Spleen (tissue), 11 donors: ENCODE measurements around the gene CCDC92. TPM values are rescaled to one million over a fixed set of nuclear protein-coding genes. Genes with fewer than 3 reads are reported as not detected.

Source experiments
- DNase-seq: peaks from one replicate; pipeline ENCODE4 v3.0.0-alpha.2; 2020
- H3K27ac ChIP-seq, 8 donors: fragments of 200-600 bp; sonication (generic) in 7 of 8; 1 replicate in 4 of 8; 2 replicates in 4 of 8; pipeline versions ENCODE4 v1.5.0 to v1.8.0; 2016 to 2021; ENCODE audit warnings: inconsistent platforms in 4 of 8, mild to moderate bottlenecking in 4 of 8, moderate library complexity in 1 of 8
- H3K27me3 ChIP-seq, 7 donors: fragments of 200-600 bp; sonication (generic) in 6 of 7; replicated peaks in 1 of 7; 1 replicate in 4 of 7; 2 replicates in 3 of 7; pipeline versions ENCODE4 v1.5.0 to v1.8.0; 2016 to 2021; ENCODE audit warnings: inconsistent platforms in 3 of 7, mild to moderate bottlenecking in 1 of 7
- H3K36me3 ChIP-seq, 6 donors: fragments of 200-600 bp; sonication (generic) in 5 of 6; 1 replicate in 4 of 6; 2 replicates in 2 of 6; pipeline versions ENCODE4 v1.5.0 to v1.8.0; 2016 to 2021; ENCODE audit warnings: inconsistent platforms in 2 of 6
- H3K4me1 ChIP-seq, 6 donors: fragments of 200-600 bp; sonication (generic) in 5 of 6; 1 replicate in 3 of 6; 2 replicates in 3 of 6; pipeline versions ENCODE4 v1.5.0 to v1.8.0; 2016 to 2021; ENCODE audit warnings: inconsistent platforms in 3 of 6
- H3K4me3 ChIP-seq, 8 donors: fragments of 200-600 bp; sonication (generic) in 7 of 8; 1 replicate in 4 of 8; 2 replicates in 4 of 8; pipeline versions ENCODE4 v1.5.0 to v1.8.0; 2016 to 2021; ENCODE audit warnings: inconsistent platforms in 4 of 8, mild to moderate bottlenecking in 4 of 8, moderate library complexity in 2 of 8
- H3K9me3 ChIP-seq, 8 donors: fragments of 200-600 bp; sonication (generic) in 7 of 8; 1 replicate in 4 of 8; 2 replicates in 4 of 8; pipeline versions ENCODE4 v1.5.0 to v1.8.0; 2016 to 2021; ENCODE audit warnings: inconsistent platforms in 4 of 8
- CTCF ChIP-seq, 11 experiments: fragments of 200-600 bp in 7 of 11; fragments of 450-650 bp in 4 of 11; sonication (generic) in 4 of 11; IDR thresholded peaks in 8 of 11; conservative IDR thresholded peaks in 3 of 11; 1 replicate in 7 of 11; 2 replicates in 4 of 11; pipeline versions ENCODE4 v1.4.0 to v1.8.0; 2016 to 2021; ENCODE audit warnings: antibody characterized with exemption in 11 of 11, inconsistent platforms in 4 of 11, mild to moderate bottlenecking in 1 of 11
- POLR2A ChIP-seq, 3 donors: fragments of 450-650 bp; IDR thresholded peaks; one replicate each; pipeline ENCODE4 v1.5.1; 2017; ENCODE audit warnings: antibody characterized with exemption in 3 of 3, mild to moderate bottlenecking in 1 of 3
- POLR2AphosphoS5 ChIP-seq, 3 donors: sonication (generic); formaldehyde crosslinking; IDR thresholded peaks; one replicate each; pipeline ENCODE4 v1.5.1; 2017; ENCODE audit warnings: antibody characterized with exemption in 3 of 3
- WGBS, 5 donors: extraction: QIAGEN DNeasy Blood & Tissue Kit in 3 of 5; methylation state at CpG; one replicate each; pipeline versions ENCODE4 v1.1.5 to v1.1.7; 2013 to 2018; 5-methylcytosine and 5-hydroxymethylcytosine counted together
- intact Hi-C: fragments of 100-400 bp; cut with DNase I; formaldehyde crosslinking; loops from one replicate; pipeline ENCODE4 v1.15.0; 2023; ENCODE audit warnings: low total_unique reads
- polyA plus RNA-seq, 3 donors: library from polyadenylated mRNA; stranded (reverse); fragments of 200-250 nt; gene quantifications; one replicate each; pipeline ENCODE4 v1.2.1, GENCODE V29; 2013
- total RNA-seq, 7 donors: library from RNA; depleted of rRNA in 3 of 7; stranded (reverse); fragments of >200 nt in 3 of 7; fragmentation: NEBNext Ultra II Directional in 4 of 7; extraction: Animal tissue kit (Norgen Biotek cat#: 25700) in 4 of 7; gene quantifications; one replicate each; pipeline versions ENCODE4 v1.1.0 to v1.2.1, GENCODE V29; 2016 to 2021
- donor health status: healthy with polysubstance abuse.
- donor health status: DM: no; HTN: no; CAD: no; lungs with moderate emphysema.
- donor health status: DM: no; HTN: no; CAD: no.
- donor health status: Bipolar disorder and iron deficiency.
- donor health status: healthy.
- donor health status: DM: no; HTN: no; CAD: no.
- donor health status: DM: yes; HTN: yes; CAD: no.

CCDC92 gene
- total and polyA plus RNA-seq, 10 donors = 16.0 to 36.7 (median 27.8) TPM

GRCh38 chr12:123962513-123962912, 10.1 kb downstream of the CCDC92 start:
- Histone ChIP-seq H3K9me3 (no peaks in the 10 kb centered on the region), H3K36me3 (peaks cover 0 to 3% (median 0%) of the 10 kb centered on the region in 6 donors), H3K4me3 (no peak overlapping the region), H3K27me3 (no peaks in the 10 kb centered on the region), H3K27ac (no peak overlapping the region), H3K4me1 (no peaks in the 10 kb centered on the region)
- TF ChIP-seq POLR2A (IDR thresholded peaks at IDR 0.05) (no peak), POLR2AphosphoS5 (IDR thresholded peaks at IDR 0.05) (no peak), CTCF (IDR thresholded peaks at IDR 0.05 in 8 of 11, conservative IDR thresholded peaks at IDR 0.05 in 3 of 11) (no peak)
- intact Hi-C loops = no loop called here
- DNase-seq = no peak
- 87 to 93% (median 89%) methylated on average over 5 of the region's 5 CpGs for WGBS, 5 donors

- no peak for TF ChIP-seq POLR2AphosphoS5 (IDR thresholded peaks at IDR 0.05)
- TF ChIP-seq CTCF (IDR thresholded peaks at IDR 0.05 in 8 of 11, conservative IDR thresholded peaks at IDR 0.05 in 3 of 11) = no peak
- no peak for TF ChIP-seq POLR2A (IDR thresholded peaks at IDR 0.05)
- Histone ChIP-seq H3K27me3 (no peaks in the 10 kb centered on the region), H3K27ac (no peak overlapping the region), H3K36me3 (no peaks in the 10 kb centered on the region), H3K9me3 (no peaks in the 10 kb centered on the region), H3K4me3 (no peak overlapping the region), H3K4me1 (no peaks in the 10 kb centered on the region)
- DNase-seq = no peak
- WGBS, 5 donors = 84 to 90% (median 86%) methylated on average over 12 of the region's 12 CpGs
- intact Hi-C loops = no loop called here
Measured at GRCh38 chr12:123961585-123962345, 10.9 kb downstream of the CCDC92 start.

GRCh38 chr12:123960856-123961255, 11.8 kb downstream of the CCDC92 start:
- Histone ChIP-seq H3K4me1 (no peaks in the 10 kb centered on the region), H3K36me3 (no peaks in the 10 kb centered on the region), H3K4me3 (no peak overlapping the region), H3K9me3 (no peaks in the 10 kb centered on the region), H3K27ac (no peak overlapping the region), H3K27me3 (no peaks in the 10 kb centered on the region)
- TF ChIP-seq POLR2AphosphoS5 (IDR thresholded peaks at IDR 0.05) (no peak), POLR2A (IDR thresholded peaks at IDR 0.05) (no peak), CTCF (IDR thresholded peaks at IDR 0.05 in 8 of 11, conservative IDR thresholded peaks at IDR 0.05 in 3 of 11) (no peak)
- intact Hi-C loops = no loop called here
- WGBS, 5 donors = 89 to 93% (median 91%) methylated on average over 4 of the region's 4 CpGs
- DNase-seq = no peak

GRCh38 chr12:123960029-123960735, 12.4 kb downstream of the CCDC92 start:
- 93 to 98% (median 95%) methylated on average over 9 of the region's 9 CpGs for WGBS, 5 donors

More at GRCh38 chr12:123960029-123960735, 12.4 kb downstream of the CCDC92 start:
- intact Hi-C loops = no loop called here
- H3K4me1 ChIP-seq = no peaks in the 10 kb centered on the region
- H3K27me3 ChIP-seq = no peaks in the 10 kb centered on the region
- no peak overlapping the region for H3K4me3 ChIP-seq
- no peak overlapping the region for H3K27ac ChIP-seq
- TF ChIP-seq POLR2A (IDR thresholded peaks at IDR 0.05) (no peak), POLR2AphosphoS5 (IDR thresholded peaks at IDR 0.05) (no peak), CTCF (IDR thresholded peaks at IDR 0.05 in 8 of 11, conservative IDR thresholded peaks at IDR 0.05 in 3 of 11) (no peak)
- no peak for DNase-seq
- H3K9me3 ChIP-seq = no peaks in the 10 kb centered on the region
- H3K36me3 ChIP-seq = no peaks in the 10 kb centered on the region
